GM23338 (cell line): ENCODE results near the gene PPP2R2D. TPM values are rescaled to one million over a fixed set of nuclear protein-coding genes. Genes with fewer than 3 reads are reported as not detected.
"Not testable (repeated sequence)": the region's sequence is repeated elsewhere in the genome, so short reads cannot be mapped to it uniquely, and the experiment has no call there.

Source experiments
- ATAC-seq: fragments of 200-7000 bp; cut with Tn5 transposase; 3 replicates; pipeline ENCODE4 v1.9.1; 2020
- DNase-seq: peaks from one replicate; pipeline ENCODE4 v3.0.0-alpha.2; 2015; ENCODE audit warnings: low spot score
- H2AFZ ChIP-seq: fragments of 200-600 bp; sonication (generic); 2 replicates; pipeline ENCODE4 v1.8.0; 2016; ENCODE audit warnings: antibody characterized with exemption, mild to moderate bottlenecking, moderate library complexity
- H3F3A ChIP-seq: fragments of 200-600 bp; sonication (generic); replicated peaks from 2 replicates; pipeline ENCODE4 v1.8.0; 2017; ENCODE audit warnings: antibody characterized with exemption, mixed run types, low read depth
- H3K27ac ChIP-seq: fragments of 200-600 bp; sonication (generic); 2 replicates; pipeline ENCODE4 v1.6.1; 2016; ENCODE audit warnings: low read depth
- H3K27me3 ChIP-seq: fragments of 200-600 bp; sonication (generic); 2 replicates; pipeline ENCODE4 v1.8.0; 2016; ENCODE audit warnings: mild to moderate bottlenecking, mixed run types, moderate library complexity; ENCODE audit not compliant: insufficient read depth
- H3K36me3 ChIP-seq: fragments of 200-600 bp; sonication (generic); 2 replicates; pipeline ENCODE4 v1.8.0; 2016; ENCODE audit warnings: mild to moderate bottlenecking; ENCODE audit not compliant: insufficient read depth
- H3K4me1 ChIP-seq: fragments of 200-600 bp; sonication (generic); 2 replicates; pipeline ENCODE4 v1.8.0; 2016; ENCODE audit warnings: mild to moderate bottlenecking, moderate library complexity; ENCODE audit not compliant: insufficient read depth
- H3K4me2 ChIP-seq: fragments of 200-600 bp; sonication (generic); 2 replicates; pipeline ENCODE4 v1.7.1; 2017; ENCODE audit warnings: mixed run types
- H3K4me3 ChIP-seq: fragments of 200-600 bp; sonication (generic); 2 replicates; pipeline ENCODE4 v1.6.1; 2016; ENCODE audit warnings: mixed run types
- H3K79me2 ChIP-seq: fragments of 200-600 bp; sonication (generic); replicated peaks from 2 replicates; pipeline ENCODE4 v1.8.0; 2017; ENCODE audit warnings: mild to moderate bottlenecking; ENCODE audit not compliant: insufficient read depth
- H3K9me2 ChIP-seq: fragments of 200-600 bp; sonication (generic); 2 replicates; pipeline ENCODE4 v1.8.0; 2017; ENCODE audit not compliant: insufficient read depth
- H4K20me1 ChIP-seq: fragments of 200-600 bp; sonication (generic); replicated peaks from 2 replicates; pipeline ENCODE4 v1.8.0; 2017; ENCODE audit warnings: mild to moderate bottlenecking; ENCODE audit not compliant: insufficient read depth
- H3K27ac Mint-ChIP-seq: 2 replicates; pipeline ENCODE4 v1.8.0; 2020; ENCODE audit warnings: inconsistent platforms, mild to moderate bottlenecking, moderate library complexity, mixed read lengths
- H3K27me3 Mint-ChIP-seq: 3 replicates; pipeline ENCODE4 v1.8.0; 2022; ENCODE audit warnings: low read depth, mild to moderate bottlenecking, moderate library complexity, mixed read lengths, inconsistent platforms; ENCODE audit not compliant: insufficient read depth, poor library complexity
- H3K36me3 Mint-ChIP-seq: 3 replicates; pipeline ENCODE4 v1.8.0; 2021; ENCODE audit warnings: low read depth, mild to moderate bottlenecking, inconsistent platforms, moderate library complexity, mixed read lengths
- H3K4me1 Mint-ChIP-seq: 3 replicates; pipeline ENCODE4 v1.8.0; 2020; ENCODE audit warnings: mild to moderate bottlenecking, inconsistent platforms, mixed read lengths
- H3K4me3 Mint-ChIP-seq: 3 replicates; pipeline ENCODE4 v1.8.0; 2021; ENCODE audit warnings: moderate library complexity, mild to moderate bottlenecking, inconsistent platforms, mixed read lengths
- H3K9me3 Mint-ChIP-seq: 3 replicates; pipeline ENCODE4 v1.8.0; 2020; ENCODE audit warnings: moderate library complexity, mild to moderate bottlenecking, inconsistent platforms, mixed read lengths
- CREB1 ChIP-seq: fragments of 250-450 bp; sonication (Bioruptor Pico); IDR thresholded peaks from 2 replicates; pipeline ENCODE4 v1.5.0; 2020; ENCODE audit warnings: low read depth, mild to moderate bottlenecking, moderate library complexity
- ETS1 ChIP-seq: IDR thresholded peaks from 2 replicates; pipeline ENCODE4 v1.6.1; 2016; ENCODE audit warnings: antibody characterized with exemption
- EZH2 ChIP-seq: fragments of 200-600 bp; sonication (generic); IDR thresholded peaks from one replicate; pipeline ENCODE4 v1.8.0; 2017; ENCODE audit warnings: antibody characterized with exemption, mild to moderate bottlenecking, low read depth; ENCODE audit not compliant: unreplicated experiment
- JUNB ChIP-seq: IDR thresholded peaks from one replicate; pipeline ENCODE4 v1.6.1; 2016; ENCODE audit warnings: antibody characterized with exemption; ENCODE audit not compliant: unreplicated experiment
- NANOG ChIP-seq: IDR thresholded peaks from 2 replicates; pipeline ENCODE4 v1.6.1; 2016; ENCODE audit warnings: antibody characterized with exemption, borderline replicate concordance
- REST ChIP-seq: IDR thresholded peaks from one replicate; pipeline ENCODE4 v1.6.1; 2018; ENCODE audit warnings: antibody characterized with exemption; ENCODE audit not compliant: unreplicated experiment
- STAT1 ChIP-seq: IDR thresholded peaks from one replicate; pipeline ENCODE4 v1.6.1; 2016; ENCODE audit warnings: antibody characterized with exemption; ENCODE audit not compliant: unreplicated experiment
- ZNF114 ChIP-seq: fragments of 250-450 bp; sonication (Bioruptor Pico); IDR thresholded peaks from 2 replicates; pipeline ENCODE4 v1.5.0; 2020; ENCODE audit warnings: mild to moderate bottlenecking, moderate library complexity
- ZNF331 ChIP-seq: fragments of 250-450 bp; sonication (Bioruptor Pico); IDR thresholded peaks from 2 replicates; pipeline ENCODE4 v1.5.0; 2020; ENCODE audit warnings: low read depth, mild to moderate bottlenecking, moderate library complexity
- ZNF462 ChIP-seq: fragments of 250-450 bp; sonication (Bioruptor Pico); IDR thresholded peaks from 2 replicates; pipeline ENCODE4 v1.5.0; 2020; ENCODE audit warnings: mild to moderate bottlenecking, moderate library complexity
- polyA plus RNA-seq: library from polyadenylated mRNA; unstranded; fragments of >200 nt; fragmentation: Nextera tagmentation; extraction: Ambion mirVana; gene quantifications from 2 replicates; pipeline ENCODE4 v1.2.1, GENCODE V29; 2016
- total RNA-seq: library from RNA; depleted of rRNA; stranded (reverse); fragments of >200 nt; shearing (Covaris generic); gene quantifications from 2 replicates; pipeline ENCODE4 v1.2.3, GENCODE V29; 2014

Gene PPP2R2D
- total and polyA plus RNA-seq, 2 experiments from 2014 or later = 28.8 to 33.7 TPM

GRCh38 chr10:131949908-131950307 is 49.1 kb downstream of the PPP2R2D start:
- not testable (repeated sequence) for H3K4me3 Mint-ChIP-seq, DNase-seq, H3K4me3 ChIP-seq, H3K27ac ChIP-seq, H3K9me2 ChIP-seq, H3K79me2 ChIP-seq, H3K27ac Mint-ChIP-seq, H3K4me1 ChIP-seq, H3K4me1 Mint-ChIP-seq, H3K4me2 ChIP-seq, H4K20me1 ChIP-seq, H3K27me3 ChIP-seq, H2AFZ ChIP-seq, H3K27me3 Mint-ChIP-seq, H3F3A ChIP-seq, ATAC-seq, H3K9me3 Mint-ChIP-seq
- H3K36me3 ChIP-seq = peaks cover 26% of the 10 kb centered on the region
- peaks cover 96% of the 10 kb centered on the region for H3K36me3 Mint-ChIP-seq

- no peaks in the 10 kb centered on the region for H3K27me3 ChIP-seq
- H3F3A ChIP-seq = 0 out of 2 replicates have a peak, but pooled peaks cover 2% of the 10 kb centered on the region
- peaks cover 3% of the 10 kb centered on the region; the same call in 1 of the 2 replicates for H3K79me2 ChIP-seq
- H3K4me2 ChIP-seq = no peak overlapping the region
- no peak for DNase-seq
- Mint-ChIP-seq H3K9me3 (peaks cover 16% of the 10 kb centered on the region), H3K27ac (no peak overlapping the region), H3K27me3 (peaks cover 14% of the 10 kb centered on the region), H3K36me3 (peaks cover 97% of the 10 kb centered on the region), H3K4me1 (no peaks in the 10 kb centered on the region), H3K4me3 (no peak overlapping the region)
- no peak overlapping the region for H3K27ac ChIP-seq
- H3K36me3 ChIP-seq = peaks cover 20% of the 10 kb centered on the region
- H2AFZ ChIP-seq = no peak overlapping the region
- ATAC-seq = no peak
- no peaks in the 10 kb centered on the region for H3K9me2 ChIP-seq
- no peak overlapping the region for H3K4me3 ChIP-seq
- H4K20me1 ChIP-seq = no peaks in the 10 kb centered on the region; the same call in none of the 2 replicates
- H3K4me1 ChIP-seq = no peaks in the 10 kb centered on the region
- no peak for TF ChIP-seq REST
- TF ChIP-seq ETS1 = no peak
- TF ChIP-seq STAT1 = no peak
- no peak for TF ChIP-seq JUNB
- no peak for TF ChIP-seq EZH2
- TF ChIP-seq ZNF114 = no peak
- TF ChIP-seq ZNF331 (CRISPR knock-in tag) = no peak
- no peak for TF ChIP-seq ZNF462 (CRISPR knock-in tag)
- no peak for TF ChIP-seq CREB1 (CRISPR knock-in tag)
- no peak for TF ChIP-seq NANOG
Measured at GRCh38 chr10:131954356-131954965, 53.7 kb downstream of the PPP2R2D start.
